Right ventricle myocardium inferior (tissue), 1 donor: ENCODE measurements around the gene CHST15. TPM values are rescaled to one million over a fixed set of nuclear protein-coding genes. Genes with fewer than 3 reads are reported as not detected.

Source experiments
- ATAC-seq: fragments of 200-7000 bp; cut with Tn5 transposase; one replicate; pipeline ENCODE4 v1.9.1; 2020; ENCODE audit warnings: mild to moderate bottlenecking, moderate library complexity
- DNase-seq: peaks from one replicate; pipeline ENCODE4 v3.0.0; 2021; ENCODE audit errors: missing footprints
- intact Hi-C: fragments of 100-400 bp; cut with DNase I; formaldehyde crosslinking; loops from one replicate; pipeline ENCODE4 v1.11.0; 2022
- total RNA-seq: library from RNA; stranded (reverse); fragmentation: NEBNext Ultra II Directional; extraction: Animal tissue kit (Norgen Biotek cat#: 25700); gene quantifications from one replicate; pipeline ENCODE4 v1.2.1, GENCODE V29; 2021
- donor health status: DM: no; HTN: yes; CAD: no; lungs with severe emphysema.

CHST15 gene
- total RNA-seq, 1 donor from 2014 or later = 3.8 TPM

- intact Hi-C loops = no loop called here
- ATAC-seq (no peak), DNase-seq (no peak)
Observed at GRCh38 chr10:124125305-124126116, 32.1 kb upstream of the CHST15 start.

- DNase-seq (no peak), ATAC-seq (no peak)
- intact Hi-C loops = loop anchor here (1.0 kb wide), 1 partner anchor 25 kb away; no protein-coding TSS in a partner anchor
Observed at GRCh38 chr10:124124769-124125161, 31.4 kb upstream of the CHST15 start.

DNA sequence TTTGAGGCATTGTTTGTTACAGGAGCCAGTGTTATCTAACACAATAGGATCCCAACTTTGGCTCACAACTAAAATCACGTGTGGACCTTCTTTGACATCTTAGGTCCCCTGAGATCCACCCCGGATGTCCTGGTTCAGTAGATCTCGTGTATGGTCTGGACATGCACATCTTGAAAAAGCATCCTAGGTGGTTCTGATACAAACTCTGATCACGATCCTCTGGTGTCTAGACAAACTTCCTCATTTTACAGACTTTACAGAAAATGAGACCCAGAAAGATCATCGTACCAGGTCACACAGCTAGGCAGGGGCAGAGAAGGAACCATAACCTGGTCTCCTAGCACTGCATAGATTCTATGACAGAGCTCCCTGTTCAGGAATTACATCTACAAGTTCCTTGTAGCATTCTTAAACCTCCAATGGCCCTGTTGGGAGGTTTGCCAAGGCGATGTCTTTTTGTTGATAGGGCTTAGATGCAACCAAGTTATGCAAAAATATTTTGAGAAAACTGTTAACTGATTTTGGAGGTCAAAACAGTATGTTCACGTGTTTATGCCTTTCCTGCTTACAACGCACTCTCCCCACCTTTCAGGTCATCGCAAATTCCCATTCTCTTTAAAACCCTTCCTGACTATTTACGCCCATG is 30.8 kb upstream of the CHST15 start:
- ATAC-seq = no peak
- DNase-seq = no peak

DNA sequence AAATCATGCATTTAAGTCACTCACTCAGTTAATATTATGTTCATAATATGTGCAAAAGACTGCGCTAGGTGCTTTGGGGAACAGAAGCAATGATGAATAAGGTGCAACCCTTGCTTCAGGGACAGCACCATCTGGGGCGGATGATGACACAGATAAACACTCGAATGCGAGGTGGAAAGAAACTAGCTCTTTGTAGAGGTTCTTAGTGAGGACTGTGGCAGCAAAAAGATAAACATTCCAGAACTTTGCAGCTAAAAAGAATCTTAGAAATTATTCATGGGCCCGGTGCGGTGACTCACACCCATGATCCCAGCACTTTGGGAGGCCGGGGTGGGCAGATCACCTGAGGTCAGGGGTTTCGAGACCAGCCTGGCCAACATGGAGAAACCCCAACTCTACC is 29.8 kb upstream of the CHST15 start:
- DNase-seq (no peak), ATAC-seq (no peak)
- intact Hi-C loops = no loop called here

More for the DNA sequence above, 30.8 kb upstream of the CHST15 start:
- intact Hi-C loops = loop anchor here (1.0 kb wide), 1 partner anchor 25 kb away; no protein-coding TSS in a partner anchor

GRCh38 chr10:124122211-124122610 is 28.8 kb upstream of the CHST15 start:
- DNase-seq = no peak
- no peak for ATAC-seq
- intact Hi-C loops = no loop called here

- ATAC-seq (no peak), DNase-seq (no peak)
- intact Hi-C loops = no loop called here
Observed at GRCh38 chr10:124120410-124121061, 27.1 kb upstream of the CHST15 start.

- intact Hi-C loops = no loop called here
- ATAC-seq (peak; percentile 52), DNase-seq (peak; percentile 83)
Observed at GRCh38 chr10:124119946-124120345, 26.5 kb upstream of the CHST15 start.

DNA sequence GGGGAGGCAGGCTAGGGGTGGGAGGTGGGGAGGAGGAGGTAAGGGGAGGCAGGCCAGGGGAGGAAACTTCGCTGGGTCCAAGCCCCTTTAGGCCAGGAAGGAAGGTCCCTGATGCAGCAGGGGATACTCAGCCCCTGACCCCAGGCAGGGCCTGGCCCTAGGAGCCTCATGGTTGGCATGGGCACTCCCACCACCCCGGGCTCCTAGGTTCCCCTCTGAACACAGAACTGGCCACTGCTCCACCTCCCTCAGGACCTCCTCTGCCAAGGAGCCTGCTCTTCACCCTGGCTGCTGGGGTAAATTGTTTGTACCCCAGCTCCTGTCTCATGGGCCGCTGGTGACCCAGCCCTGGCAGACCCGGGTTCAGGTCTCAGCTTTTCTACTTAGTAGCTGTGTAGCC is 25.8 kb upstream of the CHST15 start:
- DNase-seq = no peak
- no peak for ATAC-seq
- intact Hi-C loops = no loop called here

DNA sequence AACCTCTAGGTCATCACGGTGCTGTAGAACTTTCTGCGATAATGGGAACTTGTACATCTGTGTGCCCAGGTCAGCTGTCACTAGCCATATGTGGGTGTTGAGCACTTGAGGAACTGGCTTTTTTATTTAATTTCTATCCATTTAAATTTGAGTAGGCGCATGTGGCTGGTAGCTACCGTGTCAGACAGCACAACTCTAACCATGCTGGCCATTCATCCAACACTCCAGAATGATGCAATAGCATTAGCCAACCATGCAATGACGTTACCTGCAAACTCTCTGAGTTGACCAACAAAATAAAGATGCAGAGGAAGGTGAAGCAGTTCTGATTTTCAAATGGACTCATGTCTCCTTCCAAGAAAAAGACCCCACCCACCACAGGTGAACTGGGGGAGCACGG is 24.4 kb upstream of the CHST15 start:
- no peak for DNase-seq
- intact Hi-C loops = no loop called here
- no peak for ATAC-seq

GRCh38 chr10:124117511-124117785 is 24.1 kb upstream of the CHST15 start:
- DNase-seq = no peak

DNA sequence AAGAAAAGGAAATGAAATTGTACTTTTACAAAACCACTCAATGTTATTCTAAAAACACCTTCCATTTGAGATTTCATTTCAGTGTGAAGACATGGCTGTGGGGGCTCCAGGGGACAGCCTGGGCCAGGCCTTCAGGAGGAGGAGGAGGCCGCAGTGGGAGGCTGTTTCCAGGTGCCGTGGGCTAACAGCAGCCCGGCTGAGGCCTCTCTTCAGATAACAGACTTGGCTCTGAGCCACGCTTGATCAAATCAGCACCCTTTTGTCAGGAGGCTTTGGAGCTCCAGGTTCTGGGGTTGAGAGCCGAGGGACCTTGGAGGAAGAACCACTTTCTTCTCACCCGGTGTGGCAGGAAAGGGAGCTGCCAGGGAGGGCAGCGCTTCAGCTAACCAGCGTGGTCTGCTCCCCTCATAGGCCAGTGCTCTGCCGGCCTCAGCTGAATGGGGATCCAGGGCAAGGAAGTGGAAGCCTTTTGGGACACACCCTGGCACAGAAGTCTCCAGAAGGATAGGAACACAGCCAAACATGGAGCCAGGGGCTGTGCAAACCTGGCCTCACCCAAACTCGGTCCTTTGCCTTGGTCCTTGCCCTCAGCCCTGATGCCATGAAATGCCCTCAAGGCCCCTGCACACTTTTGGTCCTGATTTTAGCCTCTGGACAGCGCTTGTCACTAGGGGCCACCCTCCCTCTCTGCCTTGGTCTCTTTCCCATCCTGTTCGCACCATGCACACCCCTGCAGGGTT is 23.5 kb upstream of the CHST15 start:
- ATAC-seq = no peak
- intact Hi-C loops = no loop called here
- no peak for DNase-seq

More at GRCh38 chr10:124117511-124117785, 24.1 kb upstream of the CHST15 start:
- ATAC-seq = no peak
- intact Hi-C loops = no loop called here

GRCh38 chr10:124114696-124115095 is 21.3 kb upstream of the CHST15 start:
- intact Hi-C loops = no loop called here
- ATAC-seq (no peak), DNase-seq (no peak)

GRCh38 chr10:124112891-124113580 is 19.6 kb upstream of the CHST15 start:
- DNase-seq (no peak), ATAC-seq (no peak)
- intact Hi-C loops = no loop called here

DNA sequence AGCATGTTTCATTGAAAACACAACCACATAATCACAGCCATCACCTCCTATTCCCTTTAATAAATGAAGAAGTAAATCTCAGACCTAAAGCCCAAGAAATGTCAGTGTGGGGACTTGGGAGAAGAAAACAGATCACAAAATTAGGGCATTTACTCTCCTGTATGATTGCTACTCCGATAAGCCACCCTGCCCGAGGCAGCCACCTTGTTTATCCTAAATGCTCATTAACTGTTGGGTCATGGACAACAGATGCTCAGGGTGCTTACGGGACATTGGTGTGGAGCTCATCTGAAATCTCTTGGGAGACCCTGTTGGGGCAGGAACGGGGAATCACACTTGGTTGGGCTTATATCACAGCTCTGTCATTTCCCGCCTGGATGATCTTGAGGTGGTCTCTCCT is 17.5 kb upstream of the CHST15 start:
- no peak for DNase-seq
- no peak for ATAC-seq
- intact Hi-C loops = no loop called here

- DNase-seq (no peak), ATAC-seq (no peak)
- intact Hi-C loops = no loop called here
Observed at GRCh38 chr10:124109261-124109660, 15.9 kb upstream of the CHST15 start.

GRCh38 chr10:124107072-124107471 is 13.7 kb upstream of the CHST15 start:
- ATAC-seq (no peak), DNase-seq (no peak)
- intact Hi-C loops = no loop called here

DNA sequence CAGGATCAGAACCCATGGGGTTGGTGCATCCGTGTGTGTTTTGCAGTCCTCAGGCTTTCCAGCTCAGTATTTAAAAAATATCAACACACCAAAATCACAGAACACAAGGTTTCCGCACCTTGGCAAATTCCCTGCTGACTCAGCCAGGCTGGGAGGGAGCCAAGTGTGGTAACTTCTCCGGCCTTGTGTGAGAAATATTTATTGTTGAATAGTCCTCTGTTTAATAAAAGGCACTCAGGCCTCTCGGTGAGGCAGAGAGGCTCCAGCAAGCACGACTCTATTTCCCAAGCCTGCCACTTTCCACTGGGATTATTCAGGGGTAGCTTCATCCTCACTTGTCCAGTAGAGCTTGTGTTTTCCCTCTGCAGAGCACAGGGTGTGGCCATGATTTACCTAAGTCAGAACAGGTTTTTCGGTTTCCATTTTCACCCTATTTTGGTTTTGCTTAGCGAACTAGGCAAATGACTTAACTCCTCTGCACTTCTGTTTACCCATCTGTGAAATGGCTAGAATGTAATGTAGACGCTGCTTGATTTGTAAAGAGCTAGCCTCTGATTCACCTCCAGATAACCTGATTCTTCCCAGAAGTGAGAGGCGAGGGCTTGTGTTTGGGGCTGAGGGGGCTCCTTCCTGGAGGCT is 13.0 kb upstream of the CHST15 start:
- DNase-seq = peak; percentile 82
- no peak for ATAC-seq
- intact Hi-C loops = no loop called here

GRCh38 chr10:124105594-124105993 is 12.2 kb upstream of the CHST15 start:
- no peak for ATAC-seq
- DNase-seq = no peak
- intact Hi-C loops = no loop called here
